Immature natural killer cell (primary cell): ENCODE results near the gene HYAL2. TPM values are rescaled to one million over a fixed set of nuclear protein-coding genes. Genes with fewer than 3 reads are reported as not detected.
A peak's percentile ranks its signal among the peaks of the same experiment; 100 is the strongest.

Experiments
- DNase-seq, 3 donors: peaks; one replicate each; pipeline ENCODE4 v3.0.0; 2022; ENCODE audit warnings: mixed read lengths in 1 of 3
- H3K27ac Mint-ChIP-seq, 6 donors: one replicate each; pipeline ENCODE4 v1.8.0; 2020; ENCODE audit warnings: mixed read lengths in 6 of 6, mild to moderate bottlenecking in 5 of 6, inconsistent platforms in 4 of 6, moderate library complexity in 3 of 6
- H3K27me3 Mint-ChIP-seq, 3 donors: one replicate each; pipeline ENCODE4 v1.8.0; 2020 to 2021; ENCODE audit warnings: low read depth in 3 of 3, mild to moderate bottlenecking in 3 of 3, mixed read lengths in 3 of 3, moderate library complexity in 3 of 3, inconsistent platforms in 1 of 3
- H3K36me3 Mint-ChIP-seq, 3 donors: one replicate each; pipeline ENCODE4 v1.8.0; 2020; ENCODE audit warnings: mixed read lengths in 3 of 3, inconsistent platforms in 2 of 3, mild to moderate bottlenecking in 2 of 3
- H3K4me1 Mint-ChIP-seq, 2 donors: one replicate each; pipeline ENCODE4 v1.8.0; 2020; ENCODE audit warnings: inconsistent platforms in 2 of 2, mild to moderate bottlenecking in 2 of 2, mixed read lengths in 2 of 2, moderate library complexity in 1 of 2
- H3K4me3 Mint-ChIP-seq, 5 donors: one replicate each; pipeline ENCODE4 v1.8.0; 2020; ENCODE audit warnings: mild to moderate bottlenecking in 5 of 5, mixed read lengths in 5 of 5, inconsistent platforms in 3 of 5, moderate library complexity in 3 of 5
- H3K9me3 Mint-ChIP-seq, 6 donors: one replicate each; pipeline ENCODE4 v1.8.0; 2020; ENCODE audit warnings: mild to moderate bottlenecking in 6 of 6, mixed read lengths in 6 of 6, inconsistent platforms in 4 of 6, moderate library complexity in 3 of 6
- polyA plus RNA-seq, 3 donors: library from polyadenylated mRNA; unstranded; fragments of 300-500 nt; fragmentation: Illumina TruSeq; gene quantifications; one replicate each; pipeline ENCODE4 v1.2.3, GENCODE V29; 2021

The HYAL2 gene
- polyA plus RNA-seq, 3 donors from 2014 or later = 4.9 to 15.0 (median 10.8) TPM

DNA sequence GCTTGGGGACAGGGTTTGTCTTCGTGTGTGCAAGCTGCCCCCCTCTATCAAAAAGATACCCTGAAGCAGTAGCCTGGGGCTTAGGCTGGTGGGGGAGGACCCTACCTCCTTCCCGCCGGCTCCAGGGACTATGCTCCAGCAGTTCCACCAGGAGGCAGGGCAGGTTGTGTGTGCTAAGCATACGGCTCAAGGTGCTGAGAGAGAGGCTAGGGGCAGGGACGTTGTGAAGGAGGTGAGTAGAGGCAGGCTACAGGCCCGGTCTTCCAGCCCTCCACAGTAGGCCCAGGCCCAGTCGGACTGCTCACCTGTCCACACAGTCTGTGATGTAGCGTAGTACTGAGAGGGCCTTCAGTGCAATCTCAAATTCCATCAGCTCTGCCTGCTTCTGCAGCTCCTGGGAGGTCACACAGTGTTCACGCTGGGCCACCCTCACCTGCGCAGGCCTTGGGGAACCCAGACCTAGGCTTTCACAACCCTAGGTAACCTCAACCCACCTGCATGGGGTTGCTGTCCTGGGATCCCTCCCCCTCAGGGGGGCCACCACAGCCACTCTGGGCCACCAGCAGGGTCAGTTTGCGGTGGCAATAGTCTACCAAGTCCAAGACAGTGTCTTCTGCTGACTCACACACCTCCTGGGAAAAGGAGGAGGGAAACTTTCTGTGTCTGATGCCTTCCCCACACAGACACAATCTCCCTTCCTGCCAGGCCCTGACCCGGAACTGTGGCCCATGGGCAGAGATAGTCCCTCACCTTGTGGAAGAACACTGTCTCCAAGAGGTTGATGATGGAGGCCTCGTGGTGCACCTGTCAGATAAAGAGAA lies 20.5 kb upstream of the HYAL2 start:
- no peak for DNase-seq
- peaks cover 69 to 75% of the 10 kb centered on the region in 2 donors for H3K4me1 Mint-ChIP-seq
- peaks cover 7 to 21% (median 10%) of the 10 kb centered on the region in 3 donors for H3K36me3 Mint-ChIP-seq
- H3K27me3 Mint-ChIP-seq = peaks cover 13 to 30% (median 24%) of the 10 kb centered on the region in 3 donors
- no peak overlapping the region for H3K4me3 Mint-ChIP-seq
- H3K9me3 Mint-ChIP-seq = no peaks in the 10 kb centered on the region
- H3K27ac Mint-ChIP-seq = peak overlapping the region in 5 of 6 donors; percentile 89 to 95 (median 92)

DNA sequence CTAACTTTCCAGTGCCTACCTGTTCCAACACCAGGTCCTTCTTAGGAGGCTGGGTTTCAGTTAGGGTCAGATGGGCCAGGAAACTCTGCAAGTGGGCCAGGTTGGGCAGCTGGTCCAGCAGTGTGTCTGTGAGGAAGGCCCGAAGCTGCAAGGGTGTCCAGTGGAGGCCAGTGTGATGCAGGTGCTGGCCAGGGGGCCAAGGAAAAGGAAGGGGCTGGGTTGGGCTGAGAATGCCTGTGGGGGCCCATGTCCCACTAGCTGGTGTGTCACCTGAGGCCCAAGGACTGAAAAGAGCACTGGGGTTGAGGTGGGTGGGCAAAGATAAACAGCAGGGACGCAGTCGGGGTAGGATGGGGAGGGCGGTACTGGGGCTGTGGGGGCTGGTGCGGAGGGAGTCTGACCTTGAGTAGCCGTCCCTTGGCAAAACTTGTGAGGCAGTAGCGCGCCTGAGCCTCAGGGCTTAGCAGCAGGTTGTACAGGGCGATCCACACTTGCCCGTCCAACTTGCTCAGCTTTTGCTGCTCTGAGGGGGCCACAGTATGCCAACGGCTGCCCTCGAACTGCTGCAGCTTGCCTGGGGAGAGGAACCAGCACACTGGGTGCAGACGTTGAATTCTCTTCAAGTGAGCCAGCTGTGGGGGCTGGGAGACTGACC lies 19.6 kb upstream of the HYAL2 start:
- peaks cover 65 to 69% of the 10 kb centered on the region in 2 donors for H3K4me1 Mint-ChIP-seq

DNA sequence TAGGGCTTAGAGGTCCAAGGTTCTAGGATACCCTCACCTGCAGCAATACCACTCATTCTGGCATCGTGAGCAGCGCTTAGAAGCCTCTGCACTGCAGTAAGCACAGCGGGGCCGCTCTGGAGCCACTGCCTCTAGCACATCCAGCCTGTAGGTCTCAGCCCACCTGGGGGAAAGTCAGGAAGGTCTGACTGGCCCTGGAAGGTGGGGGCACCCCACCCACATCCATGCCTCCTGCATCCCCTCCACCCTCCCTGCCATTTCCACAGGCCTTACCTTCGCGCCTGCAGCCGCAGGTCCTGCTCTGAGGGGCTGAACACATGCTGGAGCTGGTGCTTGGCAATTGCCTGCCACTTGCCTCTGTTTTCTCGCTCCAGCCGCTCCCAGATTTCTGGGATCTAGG lies 19.0 kb upstream of the HYAL2 start:
- Mint-ChIP-seq H3K27me3 (peaks cover 16 to 36% (median 28%) of the 10 kb centered on the region in 3 donors), H3K36me3 (peaks cover 6 to 21% (median 8%) of the 10 kb centered on the region in 3 donors), H3K9me3 (no peaks in the 10 kb centered on the region), H3K27ac (peak overlapping the region; percentile 84 to 95 (median 92)), H3K4me3 (peak overlapping the region; percentile 75 to 98 (median 90)), H3K4me1 (peaks cover 65 to 69% of the 10 kb centered on the region in 2 donors)
- peak in 2 of 3 donors; percentile 28 to 34 for DNase-seq

More for the DNA sequence above, 19.6 kb upstream of the HYAL2 start:
- H3K36me3 Mint-ChIP-seq = peaks cover 4 to 20% (median 7%) of the 10 kb centered on the region in 3 donors
- no peaks in the 10 kb centered on the region for H3K9me3 Mint-ChIP-seq
- peak overlapping the region; percentile 84 to 95 (median 92) for H3K27ac Mint-ChIP-seq
- DNase-seq = no peak
- peaks cover 16 to 35% (median 27%) of the 10 kb centered on the region in 3 donors for H3K27me3 Mint-ChIP-seq
- peak overlapping the region; percentile 66 to 98 (median 86) for H3K4me3 Mint-ChIP-seq

DNA sequence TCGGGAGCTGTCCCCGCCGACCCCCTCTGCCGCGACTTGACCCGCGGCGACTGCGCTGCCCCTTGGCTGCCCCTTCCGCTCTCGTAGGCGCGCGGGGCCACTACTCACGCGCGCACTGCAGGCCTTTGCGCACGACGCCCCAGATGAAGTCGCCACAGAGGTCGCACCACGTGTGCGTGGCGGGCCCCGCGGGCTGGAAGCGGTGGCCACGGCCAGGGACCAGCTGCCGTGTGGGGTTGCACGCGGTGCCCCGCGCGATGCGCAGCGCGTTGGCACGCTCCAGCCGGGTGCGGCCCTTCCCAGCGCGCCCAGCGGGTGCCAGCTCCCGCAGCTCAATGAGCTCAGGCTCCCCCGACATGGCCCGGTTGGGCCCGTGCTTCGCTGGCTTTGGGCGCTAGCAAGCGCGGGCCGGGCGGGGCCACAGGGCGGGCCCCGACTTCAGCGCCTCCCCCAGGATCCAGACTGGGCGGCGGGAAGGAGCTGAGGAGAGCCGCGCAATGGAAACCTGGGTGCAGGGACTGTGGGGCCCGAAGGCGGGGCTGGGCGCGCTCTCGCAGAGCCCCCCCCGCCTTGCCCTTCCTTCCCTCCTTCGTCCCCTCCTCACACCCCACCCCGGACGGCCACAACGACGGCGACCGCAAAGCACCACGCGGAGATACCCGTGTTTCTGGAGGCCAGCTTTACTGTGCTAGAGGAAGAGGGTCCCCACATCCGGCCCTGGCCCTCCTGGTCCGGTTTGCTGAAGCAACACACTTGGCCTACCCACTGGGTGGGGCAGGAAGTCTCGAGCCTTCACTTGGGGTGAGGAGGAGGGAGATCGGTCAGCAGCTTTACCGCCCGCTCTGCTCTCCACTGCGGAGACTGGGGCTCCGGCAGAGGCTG lies 18.1 kb upstream of the HYAL2 start, which contains the start of gene RASSF1:
Gene RASSF1, minus strand, starts transcription at position 389 of the 882 bp plus-strand sequence. Its CDS starts 31 bp downstream, at position 358.
- H3K4me1 Mint-ChIP-seq = peaks cover 65 to 69% of the 10 kb centered on the region in 2 donors
- H3K27ac Mint-ChIP-seq = peak within 1 kb of the TSS; percentile 93 to 99 (median 97)
- DNase-seq = peak; percentile 94 to 95 (median 94)
- H3K9me3 Mint-ChIP-seq = no peaks in the 10 kb centered on the region
- peaks cover 16 to 37% (median 31%) of the 10 kb centered on the region in 3 donors for H3K27me3 Mint-ChIP-seq
- peak within 1 kb of the TSS; percentile 90 to 99 (median 98) for H3K4me3 Mint-ChIP-seq
- H3K36me3 Mint-ChIP-seq = peaks cover 9 to 22% (median 10%) of the 10 kb centered on the region in 3 donors

DNA sequence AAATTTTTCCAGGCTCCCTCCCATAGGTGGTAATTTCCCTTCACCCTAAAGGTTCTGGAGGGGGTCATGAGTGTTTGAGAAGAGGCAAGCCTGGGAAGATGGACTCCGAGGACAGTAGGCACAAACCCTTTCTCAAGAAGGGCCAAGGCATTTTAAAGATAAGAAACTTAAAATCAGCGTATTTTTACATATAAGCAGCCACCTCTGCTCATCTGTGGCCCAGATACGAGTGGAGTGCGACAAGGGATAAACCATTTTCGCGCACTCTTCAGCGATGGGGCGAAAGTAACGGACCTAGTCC lies 17.6 kb upstream of the HYAL2 start:
- Mint-ChIP-seq H3K9me3 (no peaks in the 10 kb centered on the region), H3K4me1 (peaks cover 63 to 71% of the 10 kb centered on the region in 2 donors), H3K36me3 (peaks cover 9 to 22% (median 10%) of the 10 kb centered on the region in 3 donors), H3K27me3 (peaks cover 16 to 37% (median 31%) of the 10 kb centered on the region in 3 donors), H3K4me3 (peak overlapping the region; percentile 90 to 99 (median 98)), H3K27ac (peak overlapping the region; percentile 93 to 99 (median 97))
- DNase-seq = peak in 1 of 3 donors; percentile 22

DNA sequence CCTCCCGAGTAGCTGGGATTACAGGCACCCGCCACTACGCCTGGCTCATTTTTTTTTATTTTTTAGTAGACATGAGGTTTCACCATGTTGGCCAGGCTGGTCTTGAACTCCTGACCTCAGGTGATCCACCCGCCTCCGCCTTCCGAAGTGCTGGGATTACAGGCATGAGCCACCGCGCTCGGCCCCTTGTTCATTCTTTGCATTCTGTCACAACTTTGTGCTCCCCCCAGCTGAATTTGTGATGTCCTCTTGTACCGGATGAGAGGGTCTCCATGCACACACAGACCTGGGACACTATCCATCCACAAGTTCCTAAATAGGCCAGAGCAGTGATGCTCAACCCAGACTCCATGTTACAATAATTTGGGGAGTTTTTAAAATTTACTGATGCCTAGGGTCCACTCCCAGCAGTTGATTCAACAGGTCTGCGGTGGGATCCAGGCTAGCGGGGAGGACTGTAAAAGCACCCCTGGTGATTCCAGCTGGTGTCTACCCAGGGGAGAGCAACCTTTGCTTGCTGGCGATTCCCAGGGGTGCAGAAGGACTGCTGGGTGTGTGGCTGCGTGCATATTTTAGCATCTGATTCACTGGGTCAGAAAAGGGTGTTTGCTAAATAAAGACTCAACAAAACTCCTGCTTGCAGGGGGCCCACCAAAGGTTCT lies 17.1 kb upstream of the HYAL2 start:
- Mint-ChIP-seq H3K27ac (peak overlapping the region; percentile 93 to 99 (median 97)), H3K4me1 (peaks cover 66 to 71% of the 10 kb centered on the region in 2 donors), H3K36me3 (peaks cover 9 to 22% (median 10%) of the 10 kb centered on the region in 3 donors), H3K9me3 (no peaks in the 10 kb centered on the region), H3K4me3 (peak overlapping the region; percentile 90 to 99 (median 98)), H3K27me3 (peaks cover 16 to 37% (median 31%) of the 10 kb centered on the region in 3 donors)
- no peak for DNase-seq

DNA sequence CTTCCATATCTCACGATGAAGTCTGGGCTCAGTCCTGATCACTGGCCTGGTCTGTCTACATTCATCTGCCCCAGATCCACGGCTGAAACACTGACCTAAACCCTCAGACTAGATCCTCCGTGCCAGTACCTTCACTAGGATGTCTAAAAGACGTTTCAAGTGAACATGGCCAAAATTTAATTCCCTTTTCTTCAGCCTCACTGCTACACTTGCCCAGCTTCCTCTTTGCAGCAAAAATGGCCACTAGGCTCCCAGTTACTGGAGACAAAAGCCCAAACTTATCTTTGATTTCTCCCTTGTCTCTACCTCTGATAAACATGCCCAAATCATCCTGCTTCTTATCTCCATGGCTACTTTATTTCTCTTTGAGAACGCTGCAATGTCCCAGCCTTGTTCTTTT lies 16.4 kb upstream of the HYAL2 start:
- peaks cover 16 to 38% (median 31%) of the 10 kb centered on the region in 3 donors for H3K27me3 Mint-ChIP-seq
- H3K4me3 Mint-ChIP-seq = peak overlapping the region; percentile 90 to 99 (median 98)
- DNase-seq = no peak
- no peaks in the 10 kb centered on the region for H3K9me3 Mint-ChIP-seq
- H3K27ac Mint-ChIP-seq = peak overlapping the region; percentile 93 to 99 (median 97)
- H3K4me1 Mint-ChIP-seq = peaks cover 69 to 75% of the 10 kb centered on the region in 2 donors
- peaks cover 9 to 22% (median 15%) of the 10 kb centered on the region in 3 donors for H3K36me3 Mint-ChIP-seq

DNA sequence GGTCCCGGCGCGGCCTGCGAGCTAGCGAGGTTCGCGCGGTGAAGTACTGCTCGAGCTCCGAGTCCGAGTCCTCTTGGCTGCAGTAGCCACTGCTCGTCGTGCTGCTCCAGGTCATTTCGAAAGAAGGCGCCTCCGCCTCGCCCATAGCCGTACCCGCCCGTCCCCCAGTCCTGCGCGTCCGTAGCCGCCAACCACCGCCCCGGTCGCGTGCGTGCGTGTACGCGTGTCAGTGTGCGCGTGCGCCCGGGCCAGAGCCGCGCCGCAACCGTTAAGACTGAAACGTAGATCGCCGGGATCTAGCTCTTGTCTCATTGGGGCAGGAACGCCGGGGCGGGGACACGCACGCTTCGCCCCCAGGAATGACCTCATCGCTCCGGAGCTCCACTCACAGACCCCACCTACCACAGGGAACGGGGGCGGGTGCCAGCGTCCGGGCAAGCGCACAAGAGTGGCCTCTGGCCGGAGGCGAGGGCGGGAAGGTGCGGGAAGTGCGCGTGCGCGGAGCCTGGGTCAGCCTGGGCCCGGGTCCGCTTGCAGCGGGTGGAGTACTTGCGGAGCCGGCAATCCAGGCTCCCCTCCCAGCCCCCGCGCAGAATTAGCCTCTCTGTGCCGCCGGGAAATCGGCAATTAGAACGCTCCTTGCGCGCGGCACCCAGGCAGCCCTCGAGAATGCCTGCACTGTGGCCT lies 14.8 kb upstream of the HYAL2 start:
- peaks cover 70 to 74% of the 10 kb centered on the region in 2 donors for H3K4me1 Mint-ChIP-seq
- H3K36me3 Mint-ChIP-seq = peaks cover 13 to 22% (median 15%) of the 10 kb centered on the region in 3 donors
- no peaks in the 10 kb centered on the region for H3K9me3 Mint-ChIP-seq
- peak overlapping the region; percentile 90 to 99 (median 98) for H3K4me3 Mint-ChIP-seq
- H3K27ac Mint-ChIP-seq = peak overlapping the region; percentile 93 to 99 (median 97)
- DNase-seq = peak; percentile 93 to 94 (median 93)
- H3K27me3 Mint-ChIP-seq = peaks cover 16 to 38% (median 31%) of the 10 kb centered on the region in 3 donors

DNA sequence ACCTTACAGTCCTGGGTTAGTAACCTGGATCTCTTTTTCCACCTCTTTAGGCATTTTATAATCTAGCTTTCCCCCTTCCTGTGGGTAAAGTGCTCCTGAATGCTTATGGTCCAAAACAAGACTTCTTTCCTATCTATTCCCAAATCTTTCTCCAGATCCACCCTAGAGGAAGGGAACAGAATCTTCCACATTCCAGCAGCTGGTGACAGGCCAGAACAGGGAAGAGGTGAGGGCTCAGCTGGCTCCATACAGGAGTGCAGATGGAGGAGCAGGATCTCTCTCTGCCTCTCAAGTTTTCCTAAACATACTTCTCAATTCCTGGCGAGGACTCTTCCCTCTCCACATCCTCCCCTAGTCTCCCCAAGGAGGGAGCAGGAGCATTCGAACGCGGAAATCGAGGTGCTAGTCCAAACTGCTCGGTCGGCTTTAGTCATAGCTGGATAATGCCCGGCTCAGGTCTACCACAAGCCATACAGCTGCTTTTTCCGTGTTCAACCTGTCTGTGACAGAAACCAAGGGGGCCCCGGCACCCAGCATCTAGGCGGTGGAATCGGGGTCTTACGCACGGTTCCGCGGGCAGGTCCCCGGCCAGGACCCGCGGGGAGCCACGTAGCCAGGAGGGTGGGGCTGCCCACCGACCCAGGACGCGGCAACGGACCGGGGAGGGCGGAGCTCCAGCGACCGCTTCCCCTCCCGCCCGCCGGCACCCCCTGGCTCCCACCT lies 14.1 kb upstream of the HYAL2 start:
- DNase-seq = no peak
- Mint-ChIP-seq H3K36me3 (peaks cover 15 to 22% (median 18%) of the 10 kb centered on the region in 3 donors), H3K27me3 (peaks cover 16 to 38% (median 31%) of the 10 kb centered on the region in 3 donors)

DNA sequence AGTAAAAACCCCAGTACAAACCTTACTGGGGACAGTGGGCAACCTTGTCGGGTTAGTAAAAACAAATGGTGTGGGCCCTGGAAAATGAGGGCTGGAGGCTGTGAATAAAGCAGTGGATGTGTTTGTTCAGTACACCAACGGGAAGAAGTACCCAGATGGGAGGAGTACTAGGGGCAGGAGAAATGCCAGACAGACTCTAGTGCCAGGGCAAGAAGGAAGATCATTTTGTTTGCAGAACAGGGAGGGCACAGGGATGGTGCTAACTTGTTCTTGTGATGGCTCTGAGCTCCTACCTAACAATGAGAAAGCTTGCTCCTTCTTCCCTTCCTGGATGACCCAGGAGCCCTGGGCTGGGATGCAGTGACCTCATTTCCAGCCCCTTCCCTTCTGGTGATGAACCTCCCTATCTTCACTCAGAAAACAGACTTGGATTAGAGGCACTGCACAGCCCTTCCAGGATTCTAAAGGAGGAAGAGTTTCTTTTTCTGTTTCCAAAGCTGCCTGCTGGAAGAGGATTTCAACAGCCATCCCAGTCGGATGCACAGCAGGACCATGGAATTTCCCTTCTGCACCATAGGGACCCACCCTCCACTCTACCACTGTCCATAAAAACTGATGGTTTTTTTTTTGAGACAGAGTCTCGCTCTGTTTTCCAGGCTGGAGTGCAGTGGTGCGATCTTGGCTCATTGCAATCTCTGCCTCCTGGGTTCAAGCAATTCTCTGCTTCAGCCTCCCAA lies 12.0 kb upstream of the HYAL2 start:
- H3K36me3 Mint-ChIP-seq = peaks cover 15 to 19% (median 16%) of the 10 kb centered on the region in 3 donors
- H3K4me3 Mint-ChIP-seq = peak overlapping the region in 4 of 5 donors; percentile 50 to 67 (median 64)
- peaks cover 11 to 23% (median 22%) of the 10 kb centered on the region in 3 donors for H3K27me3 Mint-ChIP-seq
- H3K9me3 Mint-ChIP-seq = no peaks in the 10 kb centered on the region
- peak overlapping the region; percentile 93 to 97 (median 95) for H3K27ac Mint-ChIP-seq
- H3K4me1 Mint-ChIP-seq = peaks cover 65 to 66% of the 10 kb centered on the region in 2 donors
- DNase-seq = no peak

More for the DNA sequence above, 14.1 kb upstream of the HYAL2 start:
- H3K27ac Mint-ChIP-seq = peak overlapping the region; percentile 95 to 99 (median 96)
- peaks cover 70 to 71% of the 10 kb centered on the region in 2 donors for H3K4me1 Mint-ChIP-seq
- H3K9me3 Mint-ChIP-seq = no peaks in the 10 kb centered on the region
- peak overlapping the region; percentile 90 to 99 (median 98) for H3K4me3 Mint-ChIP-seq
